ENCODE data around the gene SOD3.

Gene SOD3

DNA sequence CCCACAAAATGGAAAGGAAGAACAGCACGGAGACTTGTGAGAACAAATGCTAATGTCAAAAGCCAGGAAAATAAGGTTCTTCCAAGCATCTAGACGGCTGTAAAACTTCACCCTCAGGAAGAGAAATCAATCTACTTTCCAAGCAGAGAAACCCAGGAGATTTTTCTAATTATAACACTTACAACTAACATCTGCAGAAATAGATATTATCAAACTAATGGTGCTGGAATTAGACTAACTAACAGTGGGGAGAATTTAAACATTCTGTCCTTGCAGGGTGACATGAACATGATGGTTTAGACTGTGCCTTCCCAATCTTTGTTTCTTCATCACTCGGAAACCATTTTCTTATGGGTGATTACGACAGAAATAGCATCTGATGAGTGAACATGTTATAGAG lies 40.3 kb downstream of the SOD3 start:
- Histone ChIP-seq H3K36me3 (ENCODE audit: control insufficient read depth in 2 of 2, insufficient read depth in 1 of 2, low read length in 2 of 2) (no peaks in the 10 kb centered on the region), H3K27ac (ENCODE audit: extremely low read depth, low read depth, low read length) (no peak overlapping the region), H3K4me3 (ENCODE audit: low read depth, low read length) (no peak overlapping the region), H3K9me3 (ENCODE audit: control insufficient read depth, insufficient read depth, low read depth, low read length) (no peaks in the 10 kb centered on the region), H3K4me1 (ENCODE audit: control insufficient read depth, insufficient read depth, low read length) (no peaks in the 10 kb centered on the region)
- ChIA-PET POLR2A (no interaction called here), CTCF (interaction anchor here (0.7 to 0.9 kb wide), 2 partner anchors 145 to 436 kb away, joined by 3 read pairs; no protein-coding TSS in a partner anchor)
- TF ChIP-seq ZNF830 (tag by site-specific recombination; IDR thresholded peaks at IDR 0.05; ENCODE audit: low read depth) (no peak), HOXC10 (CRISPR knock-in tag; IDR thresholded peaks at IDR 0.05) (no peak), ZNF23 (tag by site-specific recombination; IDR thresholded peaks at IDR 0.05; ENCODE audit: borderline replicate concordance) (no peak), ZNF311 (tag by site-specific recombination; IDR thresholded peaks at IDR 0.05; ENCODE audit: borderline replicate concordance) (no peak), KLF8 (tag by site-specific recombination; IDR thresholded peaks at IDR 0.05) (no peak), ZNF747 (tag by site-specific recombination; IDR thresholded peaks at IDR 0.05) (no peak), GFI1B (tag by site-specific recombination; IDR thresholded peaks at IDR 0.05) (no peak), ZNF48 (tag by site-specific recombination; IDR thresholded peaks at IDR 0.05) (no peak), ZNF544 (tag by site-specific recombination; IDR thresholded peaks at IDR 0.05) (no peak), ZFP41 (tag by site-specific recombination; IDR thresholded peaks at IDR 0.05; ENCODE audit: borderline replicate concordance) (no peak), EGR2 (tag by site-specific recombination; IDR thresholded peaks at IDR 0.05; ENCODE audit: low read depth) (no peak), SETDB1 (IDR thresholded peaks at IDR 0.05; ENCODE audit: insufficient read length, low read length) (no peak), ZNF670 (tag by site-specific recombination; IDR thresholded peaks at IDR 0.05; ENCODE audit: low read depth) (no peak), ZFP37 (tag by site-specific recombination; IDR thresholded peaks at IDR 0.05) (no peak)
- TF ChIP-seq, protein P1, sequence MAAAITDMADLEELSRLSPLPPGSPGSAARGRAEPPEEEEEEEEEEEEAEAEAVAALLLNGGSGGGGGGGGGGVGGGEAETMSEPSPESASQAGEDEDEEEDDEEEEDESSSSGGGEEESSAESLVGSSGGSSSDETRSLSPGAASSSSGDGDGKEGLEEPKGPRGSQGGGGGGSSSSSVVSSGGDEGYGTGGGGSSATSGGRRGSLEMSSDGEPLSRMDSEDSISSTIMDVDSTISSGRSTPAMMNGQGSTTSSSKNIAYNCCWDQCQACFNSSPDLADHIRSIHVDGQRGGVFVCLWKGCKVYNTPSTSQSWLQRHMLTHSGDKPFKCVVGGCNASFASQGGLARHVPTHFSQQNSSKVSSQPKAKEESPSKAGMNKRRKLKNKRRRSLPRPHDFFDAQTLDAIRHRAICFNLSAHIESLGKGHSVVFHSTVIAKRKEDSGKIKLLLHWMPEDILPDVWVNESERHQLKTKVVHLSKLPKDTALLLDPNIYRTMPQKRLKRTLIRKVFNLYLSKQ (tag by site-specific recombination; IDR thresholded peaks at IDR 0.05; ENCODE audit: borderline replicate concordance), result no peak
- TF ChIP-seq, protein P2, sequence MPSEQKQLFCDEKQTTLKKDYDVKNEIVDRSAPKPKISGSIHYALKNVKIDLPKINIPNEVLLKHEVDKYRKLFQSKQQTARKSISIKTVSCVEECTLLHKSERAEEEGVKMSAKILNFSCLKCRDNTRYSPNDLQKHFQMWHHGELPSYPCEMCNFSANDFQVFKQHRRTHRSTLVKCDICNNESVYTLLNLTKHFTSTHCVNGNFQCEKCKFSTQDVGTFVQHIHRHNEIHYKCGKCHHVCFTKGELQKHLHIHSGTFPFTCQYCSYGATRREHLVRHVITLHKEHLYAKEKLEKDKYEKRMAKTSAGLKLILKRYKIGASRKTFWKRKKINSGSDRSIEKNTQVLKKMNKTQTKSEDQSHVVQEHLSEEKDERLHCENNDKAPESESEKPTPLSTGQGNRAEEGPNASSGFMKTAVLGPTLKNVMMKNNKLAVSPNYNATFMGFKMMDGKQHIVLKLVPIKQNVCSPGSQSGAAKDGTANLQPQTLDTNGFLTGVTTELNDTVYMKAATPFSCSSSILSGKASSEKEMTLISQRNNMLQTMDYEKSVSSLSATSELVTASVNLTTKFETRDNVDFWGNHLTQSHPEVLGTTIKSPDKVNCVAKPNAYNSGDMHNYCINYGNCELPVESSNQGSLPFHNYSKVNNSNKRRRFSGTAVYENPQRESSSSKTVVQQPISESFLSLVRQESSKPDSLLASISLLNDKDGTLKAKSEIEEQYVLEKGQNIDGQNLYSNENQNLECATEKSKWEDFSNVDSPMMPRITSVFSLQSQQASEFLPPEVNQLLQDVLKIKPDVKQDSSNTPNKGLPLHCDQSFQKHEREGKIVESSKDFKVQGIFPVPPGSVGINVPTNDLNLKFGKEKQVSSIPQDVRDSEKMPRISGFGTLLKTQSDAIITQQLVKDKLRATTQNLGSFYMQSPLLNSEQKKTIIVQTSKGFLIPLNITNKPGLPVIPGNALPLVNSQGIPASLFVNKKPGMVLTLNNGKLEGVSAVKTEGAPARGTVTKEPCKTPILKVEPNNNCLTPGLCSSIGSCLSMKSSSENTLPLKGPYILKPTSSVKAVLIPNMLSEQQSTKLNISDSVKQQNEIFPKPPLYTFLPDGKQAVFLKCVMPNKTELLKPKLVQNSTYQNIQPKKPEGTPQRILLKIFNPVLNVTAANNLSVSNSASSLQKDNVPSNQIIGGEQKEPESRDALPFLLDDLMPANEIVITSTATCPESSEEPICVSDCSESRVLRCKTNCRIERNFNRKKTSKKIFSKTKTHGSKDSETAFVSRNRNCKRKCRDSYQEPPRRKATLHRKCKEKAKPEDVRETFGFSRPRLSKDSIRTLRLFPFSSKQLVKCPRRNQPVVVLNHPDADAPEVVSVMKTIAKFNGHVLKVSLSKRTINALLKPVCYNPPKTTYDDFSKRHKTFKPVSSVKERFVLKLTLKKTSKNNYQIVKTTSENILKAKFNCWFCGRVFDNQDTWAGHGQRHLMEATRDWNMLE (tag by site-specific recombination; conservative IDR thresholded peaks at IDR 0.05; ENCODE audit: low read depth), result no peak
- TF ChIP-seq, protein P3, sequence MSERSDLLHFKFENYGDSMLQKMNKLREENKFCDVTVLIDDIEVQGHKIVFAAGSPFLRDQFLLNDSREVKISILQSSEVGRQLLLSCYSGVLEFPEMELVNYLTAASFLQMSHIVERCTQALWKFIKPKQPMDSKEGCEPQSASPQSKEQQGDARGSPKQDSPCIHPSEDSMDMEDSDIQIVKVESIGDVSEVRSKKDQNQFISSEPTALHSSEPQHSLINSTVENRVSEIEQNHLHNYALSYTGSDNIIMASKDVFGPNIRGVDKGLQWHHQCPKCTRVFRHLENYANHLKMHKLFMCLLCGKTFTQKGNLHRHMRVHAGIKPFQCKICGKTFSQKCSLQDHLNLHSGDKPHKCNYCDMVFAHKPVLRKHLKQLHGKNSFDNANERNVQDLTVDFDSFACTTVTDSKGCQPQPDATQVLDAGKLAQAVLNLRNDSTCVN (tag by site-specific recombination; optimal IDR thresholded peaks at IDR 0.05), result no peak
- TF ChIP-seq, protein P4, sequence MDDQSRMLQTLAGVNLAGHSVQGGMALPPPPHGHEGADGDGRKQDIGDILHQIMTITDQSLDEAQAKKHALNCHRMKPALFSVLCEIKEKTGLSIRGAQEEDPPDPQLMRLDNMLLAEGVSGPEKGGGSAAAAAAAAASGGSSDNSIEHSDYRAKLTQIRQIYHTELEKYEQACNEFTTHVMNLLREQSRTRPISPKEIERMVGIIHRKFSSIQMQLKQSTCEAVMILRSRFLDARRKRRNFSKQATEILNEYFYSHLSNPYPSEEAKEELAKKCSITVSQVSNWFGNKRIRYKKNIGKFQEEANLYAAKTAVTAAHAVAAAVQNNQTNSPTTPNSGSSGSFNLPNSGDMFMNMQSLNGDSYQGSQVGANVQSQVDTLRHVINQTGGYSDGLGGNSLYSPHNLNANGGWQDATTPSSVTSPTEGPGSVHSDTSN (CRISPR knock-in tag; IDR thresholded peaks at IDR 0.05), result no peak
- TF ChIP-seq, protein P5, sequence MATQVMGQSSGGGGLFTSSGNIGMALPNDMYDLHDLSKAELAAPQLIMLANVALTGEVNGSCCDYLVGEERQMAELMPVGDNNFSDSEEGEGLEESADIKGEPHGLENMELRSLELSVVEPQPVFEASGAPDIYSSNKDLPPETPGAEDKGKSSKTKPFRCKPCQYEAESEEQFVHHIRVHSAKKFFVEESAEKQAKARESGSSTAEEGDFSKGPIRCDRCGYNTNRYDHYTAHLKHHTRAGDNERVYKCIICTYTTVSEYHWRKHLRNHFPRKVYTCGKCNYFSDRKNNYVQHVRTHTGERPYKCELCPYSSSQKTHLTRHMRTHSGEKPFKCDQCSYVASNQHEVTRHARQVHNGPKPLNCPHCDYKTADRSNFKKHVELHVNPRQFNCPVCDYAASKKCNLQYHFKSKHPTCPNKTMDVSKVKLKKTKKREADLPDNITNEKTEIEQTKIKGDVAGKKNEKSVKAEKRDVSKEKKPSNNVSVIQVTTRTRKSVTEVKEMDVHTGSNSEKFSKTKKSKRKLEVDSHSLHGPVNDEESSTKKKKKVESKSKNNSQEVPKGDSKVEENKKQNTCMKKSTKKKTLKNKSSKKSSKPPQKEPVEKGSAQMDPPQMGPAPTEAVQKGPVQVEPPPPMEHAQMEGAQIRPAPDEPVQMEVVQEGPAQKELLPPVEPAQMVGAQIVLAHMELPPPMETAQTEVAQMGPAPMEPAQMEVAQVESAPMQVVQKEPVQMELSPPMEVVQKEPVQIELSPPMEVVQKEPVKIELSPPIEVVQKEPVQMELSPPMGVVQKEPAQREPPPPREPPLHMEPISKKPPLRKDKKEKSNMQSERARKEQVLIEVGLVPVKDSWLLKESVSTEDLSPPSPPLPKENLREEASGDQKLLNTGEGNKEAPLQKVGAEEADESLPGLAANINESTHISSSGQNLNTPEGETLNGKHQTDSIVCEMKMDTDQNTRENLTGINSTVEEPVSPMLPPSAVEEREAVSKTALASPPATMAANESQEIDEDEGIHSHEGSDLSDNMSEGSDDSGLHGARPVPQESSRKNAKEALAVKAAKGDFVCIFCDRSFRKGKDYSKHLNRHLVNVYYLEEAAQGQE (tag by site-specific recombination; IDR thresholded peaks at IDR 0.05), result no peak
- TF ChIP-seq, protein P6, sequence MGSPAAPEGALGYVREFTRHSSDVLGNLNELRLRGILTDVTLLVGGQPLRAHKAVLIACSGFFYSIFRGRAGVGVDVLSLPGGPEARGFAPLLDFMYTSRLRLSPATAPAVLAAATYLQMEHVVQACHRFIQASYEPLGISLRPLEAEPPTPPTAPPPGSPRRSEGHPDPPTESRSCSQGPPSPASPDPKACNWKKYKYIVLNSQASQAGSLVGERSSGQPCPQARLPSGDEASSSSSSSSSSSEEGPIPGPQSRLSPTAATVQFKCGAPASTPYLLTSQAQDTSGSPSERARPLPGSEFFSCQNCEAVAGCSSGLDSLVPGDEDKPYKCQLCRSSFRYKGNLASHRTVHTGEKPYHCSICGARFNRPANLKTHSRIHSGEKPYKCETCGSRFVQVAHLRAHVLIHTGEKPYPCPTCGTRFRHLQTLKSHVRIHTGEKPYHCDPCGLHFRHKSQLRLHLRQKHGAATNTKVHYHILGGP (tag by site-specific recombination; IDR thresholded peaks at IDR 0.05), result no peak

Measured in HEK293 (cell line).